Midbrain (tissue), 1 donor: Measurements from ENCODE around the gene PIM1.
"Not testable (repeated sequence)": the region's sequence is repeated elsewhere in the genome, so short reads cannot be mapped to it uniquely, and the experiment has no call there.

Experiments
- DNase-seq: peaks from one replicate; lab custom pipeline; 2025; lab: John Stamatoyannopoulos, UW

PIM1 gene

DNA sequence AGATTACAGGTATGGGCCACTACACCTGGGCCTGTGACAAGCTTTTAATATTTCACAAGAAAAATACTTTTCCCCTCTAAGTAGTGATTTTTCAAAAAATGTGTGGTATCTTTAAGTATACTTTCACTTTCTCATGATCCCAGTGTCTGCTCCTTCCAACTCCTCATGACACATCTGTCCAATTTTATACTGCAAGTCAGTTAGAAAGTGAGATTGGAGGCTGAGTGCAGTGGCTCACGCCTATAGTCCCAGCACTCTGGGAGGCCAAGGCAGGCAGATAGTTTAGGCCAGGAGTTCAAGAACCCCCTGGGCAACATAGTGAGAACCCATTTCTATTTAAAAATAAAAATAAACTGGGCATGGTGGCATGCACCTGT lies 20.2 kb downstream of the PIM1 start:
- no peak for DNase-seq

DNA sequence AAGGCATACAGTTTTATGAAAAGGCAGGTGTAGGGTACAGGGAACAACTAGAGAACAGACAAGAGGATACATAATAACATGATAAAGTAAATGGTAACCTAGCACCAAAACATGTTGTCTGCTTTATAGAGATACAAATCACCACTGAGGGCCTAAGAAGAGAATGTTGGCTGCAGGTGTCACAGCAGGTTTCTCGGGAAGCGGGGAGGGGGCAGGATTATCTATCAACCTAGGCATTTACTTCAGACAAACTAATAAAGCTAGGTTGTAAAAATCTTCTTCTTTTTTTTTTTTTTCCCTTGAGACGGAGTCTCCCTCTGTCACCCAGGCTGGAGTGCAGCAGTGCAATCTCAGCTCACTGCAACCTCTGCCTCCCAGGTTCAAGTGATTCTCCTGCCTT lies 22.7 kb downstream of the PIM1 start:
- DNase-seq: no peak

- not testable (repeated sequence) for DNase-seq
These were observed 24.9 kb downstream of the PIM1 start for GRCh38 chr6:37194886-37195285.

DNA sequence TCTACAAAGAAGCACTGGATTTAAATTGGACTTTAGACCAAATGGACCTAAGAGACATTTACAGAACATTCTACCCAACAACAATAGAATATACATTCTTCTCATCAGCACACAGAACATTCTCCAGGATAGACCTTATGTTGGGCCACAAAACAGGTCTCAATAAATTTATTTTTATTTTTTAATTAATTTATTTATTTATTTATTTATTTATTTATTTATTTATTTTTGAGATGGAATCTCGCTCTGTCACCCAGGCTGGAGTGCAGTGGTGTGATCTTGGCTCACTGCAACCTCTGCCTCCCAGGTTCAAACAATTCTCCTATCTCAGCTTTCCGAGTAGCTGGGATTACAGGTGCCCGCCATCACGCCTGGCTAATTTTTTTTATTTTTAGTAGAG lies 26.5 kb downstream of the PIM1 start:
- not testable (repeated sequence) for DNase-seq

- DNase-seq: no peak
These were observed 30.1 kb downstream of the PIM1 start for GRCh38 chr6:37200085-37200484.

- no peak for DNase-seq
These were observed 31.8 kb downstream of the PIM1 start for GRCh38 chr6:37201726-37202125.

- DNase-seq: no peak
These were observed 33.0 kb downstream of the PIM1 start for GRCh38 chr6:37202788-37203491.

DNA sequence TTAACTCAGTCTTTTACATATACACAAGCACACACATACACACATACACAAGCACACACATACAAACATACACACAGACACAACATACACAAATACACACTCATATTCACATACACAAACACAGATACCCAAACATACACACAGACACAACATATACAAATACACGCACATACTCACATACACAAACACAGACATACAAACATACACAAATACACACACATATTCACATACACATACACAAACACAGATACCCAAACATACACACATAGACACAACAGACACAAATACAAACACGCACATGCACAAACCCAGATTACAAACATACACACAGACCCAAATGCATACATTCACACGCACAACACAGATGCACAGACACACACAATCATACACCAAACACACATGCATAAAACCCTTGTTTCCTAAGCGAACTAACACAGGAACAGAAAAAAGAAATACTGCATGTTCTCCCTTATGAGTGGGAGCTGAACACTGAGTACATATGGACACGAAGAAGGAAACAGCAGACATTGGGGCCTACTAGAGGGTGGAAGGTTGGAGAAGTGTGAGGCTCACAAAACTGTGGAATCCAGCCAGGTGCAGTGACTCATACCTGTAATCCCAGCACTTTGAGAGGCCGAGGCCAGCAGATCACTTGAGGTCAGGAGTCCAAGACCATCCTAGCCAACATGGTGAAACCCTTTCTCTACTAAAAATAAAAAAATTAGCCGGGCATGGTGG lies 34.2 kb downstream of the PIM1 start:
- no peak for DNase-seq

- no peak for DNase-seq
These were observed 35.4 kb downstream of the PIM1 start for GRCh38 chr6:37205175-37205996.

DNA sequence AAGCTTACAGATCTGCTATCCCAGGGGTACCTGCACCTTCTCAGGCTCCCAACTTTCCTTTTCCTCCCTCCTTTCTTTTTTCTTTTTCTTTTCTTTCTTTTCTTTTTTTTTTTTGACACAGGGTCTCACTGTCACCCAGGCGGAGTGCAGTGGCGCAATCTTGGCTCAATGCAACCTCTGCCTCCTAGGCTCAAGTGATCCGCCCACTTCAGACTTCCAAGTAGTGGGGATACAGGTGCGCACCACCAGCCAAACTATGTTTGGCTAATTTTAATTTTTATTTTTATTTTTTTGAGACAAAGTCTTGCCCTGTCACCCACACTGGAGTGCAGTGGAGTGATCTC lies 36.0 kb downstream of the PIM1 start:
- no peak for DNase-seq

DNA sequence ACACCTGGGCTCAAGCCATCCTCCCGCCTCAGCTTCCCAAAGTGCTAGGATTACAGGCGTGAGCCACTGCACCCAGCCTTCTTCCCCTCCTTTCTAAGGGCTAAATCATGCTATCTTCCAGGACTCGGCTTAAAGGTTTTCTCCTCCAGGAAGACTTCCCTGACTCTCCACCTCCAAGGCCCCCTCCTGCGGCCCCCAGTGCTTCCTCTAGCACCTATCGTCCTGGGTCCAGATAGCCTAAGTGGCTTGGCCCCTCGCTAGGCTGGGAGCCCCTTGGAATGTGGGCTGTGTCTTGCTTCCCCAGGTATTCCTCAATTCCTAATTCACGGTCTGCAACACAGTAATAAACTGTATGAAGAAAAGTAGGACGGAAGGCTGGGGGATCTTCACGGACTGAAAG lies 36.7 kb downstream of the PIM1 start:
- DNase-seq: no peak

DNA sequence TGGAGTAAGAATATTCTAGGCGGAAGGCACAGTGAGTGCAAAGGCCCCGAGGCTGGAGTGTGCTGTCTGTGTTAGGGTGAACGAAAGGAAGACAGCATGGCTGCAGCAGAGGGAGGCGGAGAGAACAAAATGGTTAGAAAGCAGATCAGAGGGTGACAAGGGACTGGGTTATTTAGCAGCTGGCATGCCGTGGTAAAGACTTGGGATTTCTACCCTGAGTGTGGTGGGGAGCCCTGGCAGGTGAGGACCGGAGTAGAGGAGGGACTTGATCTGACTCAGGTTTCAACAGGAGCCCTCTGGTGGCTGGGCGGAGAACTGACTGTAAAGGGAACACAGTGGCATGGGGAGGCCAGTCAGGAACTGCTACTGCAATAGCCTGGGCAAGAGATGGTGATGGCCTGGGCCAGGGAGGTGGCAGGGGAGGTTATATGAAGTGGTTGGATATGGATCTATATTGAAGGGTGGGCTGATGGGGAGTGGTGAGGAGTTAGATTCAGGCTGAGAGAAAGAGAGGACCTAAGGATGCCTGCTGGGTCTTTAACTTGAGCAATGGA lies 38.0 kb downstream of the PIM1 start:
- peak; percentile 31 for DNase-seq

DNA sequence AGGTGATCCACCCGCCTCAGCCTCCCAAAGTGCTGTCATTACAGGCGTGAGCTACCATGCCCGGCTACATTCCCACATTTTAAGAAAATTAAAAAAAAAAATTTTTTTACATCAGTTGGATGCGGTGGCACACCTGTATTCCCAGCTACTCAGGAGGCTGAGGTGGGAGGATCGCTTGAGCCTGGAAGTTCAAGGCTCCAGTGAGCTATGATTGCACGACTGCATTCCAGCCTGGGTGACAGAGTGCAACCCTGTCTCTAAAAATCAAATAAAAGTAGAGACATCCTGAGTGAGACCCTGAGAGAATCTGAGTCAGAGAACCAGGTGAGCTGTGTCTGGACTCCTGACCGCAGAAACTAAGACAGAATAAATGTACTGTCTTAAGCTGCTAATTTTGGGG lies 38.8 kb downstream of the PIM1 start:
- no peak for DNase-seq

- no peak for DNase-seq
These were observed 39.7 kb downstream of the PIM1 start for GRCh38 chr6:37209461-37210205.

DNA sequence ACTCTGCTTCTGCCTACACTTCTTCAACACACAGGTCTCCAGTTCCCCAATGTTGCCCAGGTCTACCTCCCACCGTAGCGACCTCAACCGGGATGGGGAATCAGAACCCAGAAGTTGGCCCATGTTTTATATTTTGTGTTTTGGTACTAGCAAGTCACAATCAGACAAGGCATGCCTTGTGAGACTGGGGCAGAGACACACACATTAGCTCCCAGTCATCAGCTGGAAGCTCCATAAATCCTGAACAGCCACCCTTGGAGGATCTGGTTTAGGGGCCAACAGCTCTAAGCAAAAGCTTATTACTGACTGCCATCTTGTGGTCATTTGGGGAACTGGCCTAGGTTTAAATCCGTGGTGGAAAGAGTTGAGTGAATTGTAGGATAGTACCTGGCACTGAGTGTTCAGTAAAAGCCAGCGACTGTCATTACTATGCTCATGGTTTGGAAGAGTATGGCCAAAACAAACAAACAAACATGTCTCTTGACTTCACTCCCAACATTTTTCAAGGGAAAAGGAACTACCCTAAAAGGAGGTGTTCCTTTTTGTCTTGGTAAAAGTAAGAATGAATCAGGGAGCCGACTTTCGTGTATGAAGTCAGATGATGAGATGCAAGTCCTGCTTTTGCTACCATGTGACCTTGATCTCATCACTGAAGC lies 40.5 kb downstream of the PIM1 start:
- DNase-seq: peak; percentile 88

DNA sequence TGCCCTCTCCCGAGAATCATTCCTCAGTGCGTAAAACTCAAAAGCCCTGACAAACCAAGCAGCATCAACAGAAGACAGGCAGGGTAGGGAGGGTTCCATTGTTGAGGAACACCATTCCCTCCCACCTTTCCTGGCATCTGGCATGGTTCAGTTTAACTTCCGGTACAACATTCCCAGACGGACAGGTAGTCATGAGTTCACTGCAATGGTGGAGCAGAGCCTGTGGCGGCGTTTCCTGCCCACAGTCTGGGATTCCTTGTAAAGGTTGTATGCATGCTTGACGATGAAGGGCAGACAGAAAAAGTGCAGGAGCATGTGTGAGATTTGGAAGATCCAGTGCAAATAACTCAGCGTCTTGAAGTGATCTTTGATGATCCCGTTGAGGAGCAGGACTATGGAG lies 42.3 kb downstream of the PIM1 start:
- no peak for DNase-seq

- no peak for DNase-seq
These were observed 48.1 kb downstream of the PIM1 start for GRCh38 chr6:37218061-37218460.

- DNase-seq: no peak
These were observed 48.6 kb downstream of the PIM1 start for GRCh38 chr6:37218511-37218910.

- DNase-seq: no peak
These were observed 51.7 kb downstream of the PIM1 start for GRCh38 chr6:37221585-37222124.

DNA sequence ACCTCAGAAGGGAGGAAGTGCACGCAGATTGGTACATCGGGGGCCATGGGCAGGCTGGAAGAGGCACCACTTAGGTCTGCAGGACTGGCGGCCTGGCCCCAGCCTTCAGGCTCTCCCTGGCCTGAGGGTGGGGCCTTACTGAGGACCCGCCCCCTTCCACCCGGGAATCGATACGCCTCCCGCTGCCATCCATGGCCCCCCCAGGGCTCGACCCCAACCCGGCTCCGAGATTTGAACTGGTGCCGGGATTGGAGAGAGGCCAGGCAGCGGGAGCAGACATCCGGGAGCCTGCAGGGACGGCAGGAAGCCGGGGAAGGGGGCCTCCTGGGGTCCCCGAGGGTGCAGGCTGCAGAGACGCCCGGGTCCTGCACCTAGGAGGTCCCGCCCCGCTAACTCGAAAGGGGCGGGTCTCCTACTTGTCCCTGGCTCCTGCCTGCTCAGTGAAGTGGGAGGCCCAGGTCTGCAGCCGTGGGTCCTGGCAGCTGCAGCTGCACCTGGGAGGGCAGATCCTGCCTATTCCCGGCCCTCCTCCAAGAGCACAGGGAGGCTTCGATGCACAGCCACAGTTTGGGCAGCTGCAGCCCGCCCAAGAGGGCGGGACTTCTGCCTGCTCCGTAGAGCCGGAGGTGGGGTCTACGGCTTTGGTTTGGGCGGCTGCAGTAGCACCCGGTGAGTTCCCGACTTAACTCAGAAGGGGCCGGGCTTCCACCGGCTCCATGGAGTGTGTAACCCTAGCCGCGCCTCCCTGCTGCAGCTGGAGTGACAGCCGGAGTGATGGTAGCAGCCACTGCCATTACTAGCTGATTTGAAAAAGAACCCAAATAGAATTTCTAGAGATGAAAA lies 52.4 kb downstream of the PIM1 start:
- peak; percentile 19 for DNase-seq
